Effector memory CD4-positive, alpha-beta T cell (primary cell): ENCODE results near the gene UBR1.

ENCODE experiments used
- DNase-seq, 3 donors: peaks; one replicate each; pipeline ENCODE4 v3.0.0-alpha.2; 2020
- H3K27ac ChIP-seq: 2 replicates; pipeline ENCODE4 v1.7.0; 2013; ENCODE audit warnings: mild to moderate bottlenecking, low read length, moderate library complexity; ENCODE audit not compliant: insufficient read depth, poor library complexity, severe bottlenecking
- H3K27me3 ChIP-seq: replicated peaks from 2 replicates; pipeline ENCODE4 v1.7.0; 2013; ENCODE audit warnings: mild to moderate bottlenecking, low read length; ENCODE audit not compliant: insufficient read depth, control insufficient read depth, poor library complexity, severe bottlenecking
- H3K36me3 ChIP-seq: 2 replicates; pipeline ENCODE4 v1.7.0; 2013; ENCODE audit warnings: mild to moderate bottlenecking, low read length, moderate library complexity; ENCODE audit not compliant: control insufficient read depth, insufficient read depth
- H3K4me1 ChIP-seq: 2 replicates; pipeline ENCODE4 v1.7.0; 2013; ENCODE audit warnings: low read length, mild to moderate bottlenecking; ENCODE audit not compliant: control insufficient read depth, insufficient read depth, poor library complexity, severe bottlenecking
- H3K4me3 ChIP-seq: 2 replicates; pipeline ENCODE4 v1.7.0; 2013; ENCODE audit warnings: low read length, low read depth, mild to moderate bottlenecking; ENCODE audit not compliant: insufficient read depth, poor library complexity, severe bottlenecking
- H3K9me3 ChIP-seq: 2 replicates; pipeline ENCODE4 v1.7.0; 2013; ENCODE audit warnings: mild to moderate bottlenecking, low read length, moderate library complexity; ENCODE audit not compliant: control insufficient read depth

UBR1 gene

GRCh38 chr15:43095708-43096347 is 10.0 kb downstream of the UBR1 start:
- H3K4me1 ChIP-seq, result peaks cover 4% of the 10 kb centered on the region
- H3K27me3 ChIP-seq, result no peaks in the 10 kb centered on the region
- no peaks in the 10 kb centered on the region for H3K36me3 ChIP-seq
- no peaks in the 10 kb centered on the region for H3K9me3 ChIP-seq
- H3K4me3 ChIP-seq, result no peak overlapping the region
- H3K27ac ChIP-seq, result no peak overlapping the region
- no peak for DNase-seq

GRCh38 chr15:43095243-43095642 is 10.6 kb downstream of the UBR1 start:
- DNase-seq, result no peak
- Histone ChIP-seq H3K27me3 (no peaks in the 10 kb centered on the region), H3K27ac (no peak overlapping the region), H3K36me3 (no peaks in the 10 kb centered on the region), H3K4me1 (peaks cover 4% of the 10 kb centered on the region), H3K4me3 (no peak overlapping the region), H3K9me3 (no peaks in the 10 kb centered on the region)

GRCh38 chr15:43094416-43095030 is 11.3 kb downstream of the UBR1 start:
- no peaks in the 10 kb centered on the region for H3K36me3 ChIP-seq
- no peaks in the 10 kb centered on the region for H3K4me1 ChIP-seq
- no peaks in the 10 kb centered on the region for H3K27me3 ChIP-seq
- no peak overlapping the region for H3K27ac ChIP-seq
- H3K4me3 ChIP-seq, result no peak overlapping the region
- DNase-seq, result no peak
- no peaks in the 10 kb centered on the region for H3K9me3 ChIP-seq

GRCh38 chr15:43093026-43093425 is 12.8 kb downstream of the UBR1 start:
- H3K9me3 ChIP-seq, result no peaks in the 10 kb centered on the region
- DNase-seq, result no peak
- H3K36me3 ChIP-seq, result no peaks in the 10 kb centered on the region
- no peaks in the 10 kb centered on the region for H3K27me3 ChIP-seq
- no peaks in the 10 kb centered on the region for H3K4me1 ChIP-seq
- H3K4me3 ChIP-seq, result no peak overlapping the region
- no peak overlapping the region for H3K27ac ChIP-seq

- no peaks in the 10 kb centered on the region for H3K27me3 ChIP-seq
- H3K36me3 ChIP-seq, result no peaks in the 10 kb centered on the region
- no peak overlapping the region for H3K27ac ChIP-seq
- H3K4me3 ChIP-seq, result no peak overlapping the region
- no peaks in the 10 kb centered on the region for H3K9me3 ChIP-seq
- H3K4me1 ChIP-seq, result no peaks in the 10 kb centered on the region
- DNase-seq, result no peak
Observed at GRCh38 chr15:43091859-43092258, 14.0 kb downstream of the UBR1 start.

- Histone ChIP-seq H3K27ac (no peak overlapping the region), H3K4me1 (no peaks in the 10 kb centered on the region), H3K9me3 (no peaks in the 10 kb centered on the region), H3K27me3 (no peaks in the 10 kb centered on the region), H3K36me3 (peaks cover 26% of the 10 kb centered on the region), H3K4me3 (no peak overlapping the region)
- no peak for DNase-seq
Observed at GRCh38 chr15:43086551-43086950, 19.3 kb downstream of the UBR1 start.

GRCh38 chr15:43085921-43086320 is 19.9 kb downstream of the UBR1 start:
- H3K9me3 ChIP-seq, result no peaks in the 10 kb centered on the region
- no peak overlapping the region for H3K27ac ChIP-seq
- DNase-seq, result no peak
- H3K4me3 ChIP-seq, result no peak overlapping the region
- no peaks in the 10 kb centered on the region for H3K4me1 ChIP-seq
- H3K27me3 ChIP-seq, result no peaks in the 10 kb centered on the region
- H3K36me3 ChIP-seq, result peaks cover 26% of the 10 kb centered on the region

GRCh38 chr15:43082509-43082908 is 23.3 kb downstream of the UBR1 start:
- DNase-seq, result no peak
- Histone ChIP-seq H3K9me3 (no peaks in the 10 kb centered on the region), H3K36me3 (peaks cover 26% of the 10 kb centered on the region)

GRCh38 chr15:43081283-43081682 is 24.6 kb downstream of the UBR1 start:
- Histone ChIP-seq H3K9me3 (no peaks in the 10 kb centered on the region), H3K36me3 (peaks cover 22% of the 10 kb centered on the region), H3K27me3 (no peaks in the 10 kb centered on the region), H3K4me3 (no peak overlapping the region), H3K4me1 (no peaks in the 10 kb centered on the region), H3K27ac (no peak overlapping the region)
- DNase-seq, result no peak

More at GRCh38 chr15:43082509-43082908, 23.3 kb downstream of the UBR1 start:
- Histone ChIP-seq H3K27ac (no peak overlapping the region), H3K27me3 (no peaks in the 10 kb centered on the region), H3K4me3 (no peak overlapping the region), H3K4me1 (no peaks in the 10 kb centered on the region)

GRCh38 chr15:43071451-43071850 is 34.4 kb downstream of the UBR1 start:
- DNase-seq, result no peak
- Histone ChIP-seq H3K36me3 (peaks cover 46% of the 10 kb centered on the region), H3K27me3 (no peaks in the 10 kb centered on the region), H3K27ac (no peak overlapping the region), H3K9me3 (no peaks in the 10 kb centered on the region), H3K4me3 (no peak overlapping the region), H3K4me1 (no peaks in the 10 kb centered on the region)
